MM.1S (cell line): Measurements from ENCODE around the gene GLA.

Source experiments
- EZH2 ChIP-seq: fragments of 300-600 bp; sonication (generic); optimal IDR thresholded peaks from 2 replicates; pipeline ENCODE3; 2017; ENCODE audit warnings: low read depth, mild to moderate bottlenecking, antibody characterized with exemption, low read length, mixed read lengths
- EZH2phosphoT487 ChIP-seq: fragments of 300-600 bp; sonication (generic); IDR thresholded peaks from 2 replicates; pipeline ENCODE4 v1.6.1; 2018; ENCODE audit warnings: antibody characterized with exemption, low read length
- TF ChIP-seq, protein P1 (sequence below): fragments of 300-600 bp; sonication (generic); IDR thresholded peaks from 2 replicates; pipeline ENCODE4 v1.5.1; 2016; ENCODE audit warnings: antibody characterized with exemption, low read length, mixed read lengths

DNA sequence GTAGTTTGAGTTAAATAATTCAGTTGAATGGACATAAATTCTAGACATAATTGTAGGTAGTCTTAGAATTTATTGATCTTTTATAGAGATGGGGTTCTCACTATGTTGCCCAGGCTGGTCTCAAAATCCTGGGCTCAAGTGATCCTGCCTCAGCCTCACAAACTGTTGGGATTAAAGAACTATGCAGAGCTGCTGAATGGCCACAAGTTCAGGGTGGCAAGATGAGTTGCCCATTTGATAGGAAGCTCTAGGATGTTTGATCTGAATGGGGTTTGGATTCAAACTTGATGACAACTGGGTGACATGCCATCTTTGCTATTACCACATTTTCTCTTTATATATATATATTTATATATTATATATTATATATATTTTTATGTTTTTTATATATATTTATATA, 13.4 kb downstream of the GLA start:
- TF ChIP-seq, protein P1, sequence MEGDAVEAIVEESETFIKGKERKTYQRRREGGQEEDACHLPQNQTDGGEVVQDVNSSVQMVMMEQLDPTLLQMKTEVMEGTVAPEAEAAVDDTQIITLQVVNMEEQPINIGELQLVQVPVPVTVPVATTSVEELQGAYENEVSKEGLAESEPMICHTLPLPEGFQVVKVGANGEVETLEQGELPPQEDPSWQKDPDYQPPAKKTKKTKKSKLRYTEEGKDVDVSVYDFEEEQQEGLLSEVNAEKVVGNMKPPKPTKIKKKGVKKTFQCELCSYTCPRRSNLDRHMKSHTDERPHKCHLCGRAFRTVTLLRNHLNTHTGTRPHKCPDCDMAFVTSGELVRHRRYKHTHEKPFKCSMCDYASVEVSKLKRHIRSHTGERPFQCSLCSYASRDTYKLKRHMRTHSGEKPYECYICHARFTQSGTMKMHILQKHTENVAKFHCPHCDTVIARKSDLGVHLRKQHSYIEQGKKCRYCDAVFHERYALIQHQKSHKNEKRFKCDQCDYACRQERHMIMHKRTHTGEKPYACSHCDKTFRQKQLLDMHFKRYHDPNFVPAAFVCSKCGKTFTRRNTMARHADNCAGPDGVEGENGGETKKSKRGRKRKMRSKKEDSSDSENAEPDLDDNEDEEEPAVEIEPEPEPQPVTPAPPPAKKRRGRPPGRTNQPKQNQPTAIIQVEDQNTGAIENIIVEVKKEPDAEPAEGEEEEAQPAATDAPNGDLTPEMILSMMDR: no peak
- TF ChIP-seq EZH2phosphoT487 (no peak), EZH2 (no peak)
